ENCODE results near the gene IQCM. TPM values are rescaled to one million over a fixed set of nuclear protein-coding genes. Genes with fewer than 3 reads are reported as not detected.

Gene IQCM
- total and polyA plus RNA-seq, 10 of the 15 experiments (the other 5 are each of a cell fraction or from before 2014, with no cell fraction given): not detected

DNA sequence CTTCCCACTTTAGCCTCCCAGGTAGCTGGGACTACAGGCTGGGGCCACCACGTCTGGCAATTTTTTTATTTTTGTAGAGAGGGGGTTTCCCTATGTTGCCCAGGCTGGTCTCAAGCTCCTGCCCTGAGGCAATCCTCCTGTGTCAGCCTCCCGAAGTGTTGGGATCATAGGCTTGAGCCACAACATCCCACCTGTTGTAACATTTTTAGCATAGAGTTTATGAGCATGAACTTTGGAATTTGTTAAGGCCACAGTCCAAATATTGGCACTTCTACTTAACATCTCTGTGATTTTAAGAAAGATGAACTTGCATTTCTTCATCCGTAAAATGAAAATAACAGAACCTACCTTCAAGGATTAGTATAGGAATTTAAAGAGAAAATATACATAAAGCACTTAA is 445.6 kb downstream of the IQCM start:
- Histone ChIP-seq H3K9me3 (replicated peaks; ENCODE audit: control insufficient read depth, insufficient read depth, low read length) (no peaks in the 10 kb centered on the region), H3K9ac (ENCODE audit: control insufficient read depth, insufficient read depth, low read length) (no peak overlapping the region), H3K27ac (ENCODE audit: control insufficient read depth, insufficient read depth) (no peak overlapping the region), H2AFZ (ENCODE audit: control insufficient read depth, low read depth, low read length) (no peak overlapping the region), H3K4me3 (no peak overlapping the region), H3K27me3 (replicated peaks in 1 of 2; ENCODE audit: control insufficient read depth in 2 of 2, insufficient read depth in 2 of 2, low read length in 1 of 2) (no peaks in the 10 kb centered on the region), H4K20me1 (ENCODE audit: control insufficient read depth, insufficient read depth) (no peaks in the 10 kb centered on the region), H3K4me1 (ENCODE audit: control insufficient read depth, insufficient read depth, low read length) (no peaks in the 10 kb centered on the region), H3K79me2 (ENCODE audit: control insufficient read depth, insufficient read depth, low read length) (no peaks in the 10 kb centered on the region), H3K4me2 (ENCODE audit: control insufficient read depth, insufficient read depth) (no peak overlapping the region), H3K36me3 (ENCODE audit: control insufficient read depth in 2 of 2, insufficient read depth in 2 of 2, low read length in 1 of 2) (no peaks in the 10 kb centered on the region)
- ATAC-seq (no peak), DNase-seq (ENCODE audit: low read depth, low spot score) (no peak), FAIRE-seq (no peak)
- SMC1A ChIA-PET (ENCODE audit: uncharacterized antibody, unreplicated experiment): no interaction called here
- CTCF ChIA-PET: interaction anchor here (1.1 kb wide), 1 partner anchor 527 kb away, joined by 5 read pairs; no protein-coding TSS in a partner anchor
- TF ChIP-seq LARP7 (IDR thresholded peaks at IDR 0.05) (no peak), BRCA1 (IDR thresholded peaks at IDR 0.05; ENCODE audit: low read depth, low read length) (no peak), POU2F2 (IDR thresholded peaks at IDR 0.05; ENCODE audit: borderline replicate concordance, low read depth, low read length) (no peak), YY1 (IDR thresholded peaks at IDR 0.05; ENCODE audit: low read depth, low read length) (no peak), RAD51 (IDR thresholded peaks at IDR 0.05) (no peak), TCF7 (IDR thresholded peaks at IDR 0.05; ENCODE audit: borderline replicate concordance) (no peak), STAT3 (IDR thresholded peaks at IDR 0.05; ENCODE audit: low read depth, low read length) (no peak), MXI1 (IDR thresholded peaks at IDR 0.05; ENCODE audit: low read depth, low read length) (no peak), NFXL1 (IDR thresholded peaks at IDR 0.05; ENCODE audit: borderline replicate concordance) (no peak), CREM (IDR thresholded peaks at IDR 0.05; ENCODE audit: low read depth) (no peak)
- TF ChIP-seq, protein P1, sequence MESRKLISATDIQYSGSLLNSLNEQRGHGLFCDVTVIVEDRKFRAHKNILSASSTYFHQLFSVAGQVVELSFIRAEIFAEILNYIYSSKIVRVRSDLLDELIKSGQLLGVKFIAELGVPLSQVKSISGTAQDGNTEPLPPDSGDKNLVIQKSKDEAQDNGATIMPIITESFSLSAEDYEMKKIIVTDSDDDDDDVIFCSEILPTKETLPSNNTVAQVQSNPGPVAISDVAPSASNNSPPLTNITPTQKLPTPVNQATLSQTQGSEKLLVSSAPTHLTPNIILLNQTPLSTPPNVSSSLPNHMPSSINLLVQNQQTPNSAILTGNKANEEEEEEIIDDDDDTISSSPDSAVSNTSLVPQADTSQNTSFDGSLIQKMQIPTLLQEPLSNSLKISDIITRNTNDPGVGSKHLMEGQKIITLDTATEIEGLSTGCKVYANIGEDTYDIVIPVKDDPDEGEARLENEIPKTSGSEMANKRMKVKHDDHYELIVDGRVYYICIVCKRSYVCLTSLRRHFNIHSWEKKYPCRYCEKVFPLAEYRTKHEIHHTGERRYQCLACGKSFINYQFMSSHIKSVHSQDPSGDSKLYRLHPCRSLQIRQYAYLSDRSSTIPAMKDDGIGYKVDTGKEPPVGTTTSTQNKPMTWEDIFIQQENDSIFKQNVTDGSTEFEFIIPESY (IDR thresholded peaks at IDR 0.05): no peak
- TF ChIP-seq, protein P2, sequence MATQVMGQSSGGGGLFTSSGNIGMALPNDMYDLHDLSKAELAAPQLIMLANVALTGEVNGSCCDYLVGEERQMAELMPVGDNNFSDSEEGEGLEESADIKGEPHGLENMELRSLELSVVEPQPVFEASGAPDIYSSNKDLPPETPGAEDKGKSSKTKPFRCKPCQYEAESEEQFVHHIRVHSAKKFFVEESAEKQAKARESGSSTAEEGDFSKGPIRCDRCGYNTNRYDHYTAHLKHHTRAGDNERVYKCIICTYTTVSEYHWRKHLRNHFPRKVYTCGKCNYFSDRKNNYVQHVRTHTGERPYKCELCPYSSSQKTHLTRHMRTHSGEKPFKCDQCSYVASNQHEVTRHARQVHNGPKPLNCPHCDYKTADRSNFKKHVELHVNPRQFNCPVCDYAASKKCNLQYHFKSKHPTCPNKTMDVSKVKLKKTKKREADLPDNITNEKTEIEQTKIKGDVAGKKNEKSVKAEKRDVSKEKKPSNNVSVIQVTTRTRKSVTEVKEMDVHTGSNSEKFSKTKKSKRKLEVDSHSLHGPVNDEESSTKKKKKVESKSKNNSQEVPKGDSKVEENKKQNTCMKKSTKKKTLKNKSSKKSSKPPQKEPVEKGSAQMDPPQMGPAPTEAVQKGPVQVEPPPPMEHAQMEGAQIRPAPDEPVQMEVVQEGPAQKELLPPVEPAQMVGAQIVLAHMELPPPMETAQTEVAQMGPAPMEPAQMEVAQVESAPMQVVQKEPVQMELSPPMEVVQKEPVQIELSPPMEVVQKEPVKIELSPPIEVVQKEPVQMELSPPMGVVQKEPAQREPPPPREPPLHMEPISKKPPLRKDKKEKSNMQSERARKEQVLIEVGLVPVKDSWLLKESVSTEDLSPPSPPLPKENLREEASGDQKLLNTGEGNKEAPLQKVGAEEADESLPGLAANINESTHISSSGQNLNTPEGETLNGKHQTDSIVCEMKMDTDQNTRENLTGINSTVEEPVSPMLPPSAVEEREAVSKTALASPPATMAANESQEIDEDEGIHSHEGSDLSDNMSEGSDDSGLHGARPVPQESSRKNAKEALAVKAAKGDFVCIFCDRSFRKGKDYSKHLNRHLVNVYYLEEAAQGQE (IDR thresholded peaks at IDR 0.05; ENCODE audit: low read depth, low read length): no peak
- TF ChIP-seq, protein P3, sequence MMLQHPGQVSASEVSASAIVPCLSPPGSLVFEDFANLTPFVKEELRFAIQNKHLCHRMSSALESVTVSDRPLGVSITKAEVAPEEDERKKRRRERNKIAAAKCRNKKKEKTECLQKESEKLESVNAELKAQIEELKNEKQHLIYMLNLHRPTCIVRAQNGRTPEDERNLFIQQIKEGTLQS (IDR thresholded peaks at IDR 0.05; ENCODE audit: borderline replicate concordance, extremely low read depth, low read depth, low read length): no peak
- TF ChIP-seq, protein P4, sequence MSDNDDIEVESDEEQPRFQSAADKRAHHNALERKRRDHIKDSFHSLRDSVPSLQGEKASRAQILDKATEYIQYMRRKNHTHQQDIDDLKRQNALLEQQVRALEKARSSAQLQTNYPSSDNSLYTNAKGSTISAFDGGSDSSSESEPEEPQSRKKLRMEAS (IDR thresholded peaks at IDR 0.05; ENCODE audit: low read depth, low read length): no peak
- POLR2A ChIA-PET: no interaction called here
- RAD21 ChIA-PET (ENCODE audit: unreplicated experiment): no interaction called here
- intact Hi-C loops (cut with micrococcal nuclease; ENCODE audit: unreplicated experiment) (loop anchor here (2.0 kb wide), 1 partner anchor 527 kb away; no protein-coding TSS in a partner anchor), in situ Hi-C loops (cut with MboI) (loop anchor here (5.0 kb wide), 1 partner anchor 522 kb away; no protein-coding TSS in a partner anchor)
- WGBS (ENCODE audit: insufficient coverage, insufficient replicate concordance, low lambda C conversion rate, missing lambda C conversion rate): 0% methylated on average over 3 of the region's 3 CpGs
- no TSS peak for BruUV-seq (replicated peaks)
